ENCODE measurements around the gene CHRNA4.

The CHRNA4 gene

DNA sequence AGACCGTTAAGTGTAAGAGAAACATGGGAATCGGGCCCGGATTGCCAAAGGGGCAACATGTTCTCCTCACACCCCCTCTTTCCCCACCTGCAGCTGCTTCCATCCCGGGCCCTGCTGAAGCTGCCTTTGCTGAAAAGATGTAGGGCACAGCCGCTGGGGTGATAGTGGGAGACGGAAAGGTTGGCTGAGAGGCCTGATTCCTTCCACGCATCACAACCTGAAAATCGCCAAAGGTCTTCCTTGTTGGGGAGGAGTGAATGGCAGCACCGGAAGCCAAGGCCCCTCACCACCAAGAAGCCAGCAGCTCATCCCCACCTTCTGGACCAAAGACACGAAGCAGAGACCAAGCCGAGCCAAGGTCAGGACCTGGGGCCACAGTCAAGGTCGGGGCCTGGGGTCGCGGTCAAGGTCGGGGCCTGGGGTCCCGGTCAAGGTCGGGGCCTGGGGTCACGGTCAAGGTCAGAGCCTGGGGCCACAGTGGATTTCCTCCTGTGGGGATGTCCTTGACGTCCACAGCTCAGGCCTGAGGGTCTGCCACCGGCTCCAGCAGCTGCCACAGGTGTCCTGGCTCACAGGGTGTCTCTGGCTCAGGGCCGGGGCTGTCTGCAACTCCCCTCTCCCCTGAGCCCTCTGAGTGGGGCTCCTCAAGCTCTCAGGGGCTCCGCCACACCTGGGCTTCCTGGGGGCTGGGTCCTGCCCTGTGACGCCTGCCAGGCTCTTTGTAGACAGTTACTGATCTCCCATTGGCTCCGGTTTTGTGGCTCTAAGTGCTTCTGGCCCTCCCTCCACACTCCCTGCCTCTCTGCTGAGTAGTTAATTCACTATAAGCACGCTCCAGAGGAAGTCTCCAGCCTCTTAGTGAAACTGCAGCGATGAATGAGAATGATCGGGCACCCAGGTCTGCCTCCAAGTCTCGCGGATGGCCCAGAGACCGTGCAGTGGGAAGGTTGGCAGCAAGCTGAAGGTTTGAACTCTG, 5.5 kb upstream of the CHRNA4 start:
- peak; percentile 16 for DNase-seq (ENCODE audit: low read depth, low spot score)
- H3K4me3 ChIP-seq (ENCODE audit: low read length), result no peak overlapping the region

- DNase-seq (ENCODE audit: low read depth, low spot score), result no peak
- H3K4me3 ChIP-seq (ENCODE audit: low read length), result no peak overlapping the region
Measured at GRCh38 chr20:63365601-63366389, 4.6 kb upstream of the CHRNA4 start.

DNA sequence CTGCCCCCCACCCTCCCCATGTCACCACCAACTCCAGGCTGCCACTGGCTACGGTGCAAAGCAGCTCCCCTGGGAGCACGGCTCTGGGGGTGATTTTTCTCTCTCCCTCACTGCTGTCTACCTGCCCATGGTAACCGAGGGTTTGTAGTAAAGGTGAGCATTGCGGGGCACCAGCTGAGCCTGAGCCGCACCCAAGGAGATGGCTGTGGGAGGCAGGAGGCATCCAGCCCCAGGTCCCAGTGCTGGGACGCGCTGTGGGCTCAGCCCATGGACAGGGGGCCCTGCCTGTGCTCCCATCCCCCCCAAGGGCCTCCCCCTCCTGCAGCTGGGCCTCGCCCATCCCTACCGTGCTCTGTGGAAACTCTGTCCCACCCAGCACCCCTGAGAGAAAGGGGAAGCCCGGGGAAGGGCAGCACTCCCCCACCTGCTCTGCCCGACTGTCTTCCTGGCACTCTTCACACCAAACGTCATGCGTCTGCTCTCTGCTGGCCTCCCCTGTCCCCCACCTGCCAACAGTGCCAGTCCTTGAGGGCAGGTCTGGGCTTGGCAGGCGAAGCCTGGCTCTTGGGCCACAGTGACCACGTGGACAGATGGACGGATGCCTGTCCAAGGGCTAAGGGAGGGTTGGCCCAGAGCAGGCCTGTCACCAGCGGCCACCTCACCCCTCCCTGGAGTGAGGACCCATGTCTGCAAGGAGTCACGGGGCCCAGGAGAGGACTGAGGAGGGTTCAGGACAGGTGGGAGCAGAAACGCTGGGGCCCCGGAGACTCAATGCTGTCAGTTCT, 3.8 kb upstream of the CHRNA4 start:
- DNase-seq (ENCODE audit: low read depth, low spot score), result no peak
- H3K4me3 ChIP-seq (ENCODE audit: low read length), result no peak overlapping the region

- no peak for DNase-seq (ENCODE audit: low read depth, low spot score)
- H3K4me3 ChIP-seq (ENCODE audit: low read length), result no peak overlapping the region
Measured at GRCh38 chr20:63363981-63364561, 2.9 kb upstream of the CHRNA4 start.

DNA sequence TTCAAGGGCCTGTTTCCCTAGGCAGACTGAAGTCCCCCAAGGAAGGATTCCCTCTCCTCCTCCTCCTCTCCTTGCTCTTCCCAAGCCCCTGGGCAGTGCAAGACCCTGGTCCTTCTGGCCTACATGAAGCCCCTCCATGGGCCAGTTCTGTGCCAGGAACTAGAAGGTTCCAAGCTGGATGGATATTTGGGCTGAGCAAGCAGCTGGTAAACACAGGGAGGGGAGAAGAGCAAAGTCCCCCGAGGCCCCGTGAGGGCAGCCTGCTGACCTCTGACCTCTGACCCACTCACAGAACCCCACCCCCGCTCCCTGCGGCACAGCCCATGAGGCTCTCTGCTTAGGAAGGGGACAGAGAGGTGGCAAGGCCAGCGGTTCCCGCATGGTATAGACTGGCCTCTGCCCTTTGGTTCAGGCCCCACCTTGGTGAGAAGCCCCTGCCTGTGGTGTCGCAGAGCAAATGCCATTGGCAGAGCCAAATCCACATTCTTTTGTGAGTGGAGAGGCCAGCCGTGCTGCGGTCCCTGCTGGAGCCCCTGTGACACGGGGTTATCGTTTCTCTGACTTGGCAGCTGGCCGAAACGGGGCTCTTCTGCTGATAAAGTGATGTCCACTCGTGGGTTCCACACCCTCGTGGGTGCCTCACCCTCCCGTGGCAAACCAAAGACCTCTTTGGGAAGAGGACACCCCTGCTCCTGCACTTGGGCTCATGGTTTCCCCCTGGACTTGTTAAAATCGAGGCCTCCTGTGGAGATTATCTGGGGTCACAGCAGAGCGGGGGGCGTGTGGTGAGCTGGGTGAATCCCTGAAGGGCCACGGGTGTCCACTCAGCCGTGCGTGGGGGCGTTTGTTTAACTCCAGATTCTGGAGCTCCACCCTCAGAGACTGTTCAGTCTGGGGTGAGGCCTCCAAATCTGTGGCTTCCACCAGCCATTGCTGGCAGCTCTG, 2.1 kb upstream of the CHRNA4 start:
- H3K4me3 ChIP-seq (ENCODE audit: low read length), result no peak overlapping the region
- no peak for DNase-seq (ENCODE audit: low read depth, low spot score)

- H3K4me3 ChIP-seq (ENCODE audit: low read length), result no peak overlapping the region
- DNase-seq (ENCODE audit: low read depth, low spot score), result no peak
Measured at GRCh38 chr20:63362436-63363009, 1.4 kb upstream of the CHRNA4 start.

DNA sequence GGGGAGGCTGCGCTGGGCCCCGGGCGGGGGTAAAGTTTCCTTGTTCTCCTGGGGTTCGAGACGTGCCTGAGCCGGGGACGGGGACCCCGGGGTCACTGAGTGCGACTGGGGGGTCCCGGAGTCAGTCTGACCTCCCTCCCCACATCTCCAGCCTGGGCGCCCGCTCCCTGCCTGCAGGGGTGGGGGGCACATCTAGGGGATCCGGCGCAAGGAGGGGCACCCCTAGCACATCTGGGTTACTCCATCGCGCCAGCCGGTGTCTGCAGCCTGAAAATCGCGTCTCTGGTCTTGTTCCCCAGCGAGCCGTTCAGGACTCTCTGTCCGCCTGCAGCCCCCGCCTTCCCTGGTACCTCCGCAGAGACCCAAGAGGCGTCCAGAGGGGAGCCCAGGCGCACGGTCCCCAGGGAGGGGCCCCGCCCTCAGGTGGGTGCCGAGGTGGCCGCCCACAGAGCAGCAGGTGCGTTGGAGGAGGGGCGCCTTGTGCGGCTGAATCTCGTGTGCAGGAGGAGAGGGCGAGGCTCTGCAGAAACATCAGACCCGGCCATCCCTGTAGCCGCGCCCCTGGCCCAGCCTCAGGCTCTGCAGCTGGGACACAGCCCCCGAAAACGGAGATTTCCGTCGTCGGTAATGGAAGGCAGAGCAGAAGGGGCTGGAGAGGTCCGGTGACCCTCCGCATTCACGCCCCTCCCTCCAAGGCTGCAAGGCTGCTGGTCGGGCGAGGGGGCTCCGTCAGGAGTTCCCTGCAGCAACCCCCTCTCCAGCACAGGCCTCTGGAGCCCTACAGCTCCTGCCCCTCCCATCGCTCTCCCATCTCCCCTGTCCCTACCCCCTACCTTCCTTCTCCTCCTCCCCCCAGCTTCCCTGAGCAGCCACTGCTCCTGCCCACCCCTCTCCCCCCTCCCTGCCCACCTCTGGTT, 628 bp upstream of the CHRNA4 start:
- no peak for DNase-seq (ENCODE audit: low read depth, low spot score)
- H3K4me3 ChIP-seq (ENCODE audit: low read length), result no peak overlapping the region

DNA sequence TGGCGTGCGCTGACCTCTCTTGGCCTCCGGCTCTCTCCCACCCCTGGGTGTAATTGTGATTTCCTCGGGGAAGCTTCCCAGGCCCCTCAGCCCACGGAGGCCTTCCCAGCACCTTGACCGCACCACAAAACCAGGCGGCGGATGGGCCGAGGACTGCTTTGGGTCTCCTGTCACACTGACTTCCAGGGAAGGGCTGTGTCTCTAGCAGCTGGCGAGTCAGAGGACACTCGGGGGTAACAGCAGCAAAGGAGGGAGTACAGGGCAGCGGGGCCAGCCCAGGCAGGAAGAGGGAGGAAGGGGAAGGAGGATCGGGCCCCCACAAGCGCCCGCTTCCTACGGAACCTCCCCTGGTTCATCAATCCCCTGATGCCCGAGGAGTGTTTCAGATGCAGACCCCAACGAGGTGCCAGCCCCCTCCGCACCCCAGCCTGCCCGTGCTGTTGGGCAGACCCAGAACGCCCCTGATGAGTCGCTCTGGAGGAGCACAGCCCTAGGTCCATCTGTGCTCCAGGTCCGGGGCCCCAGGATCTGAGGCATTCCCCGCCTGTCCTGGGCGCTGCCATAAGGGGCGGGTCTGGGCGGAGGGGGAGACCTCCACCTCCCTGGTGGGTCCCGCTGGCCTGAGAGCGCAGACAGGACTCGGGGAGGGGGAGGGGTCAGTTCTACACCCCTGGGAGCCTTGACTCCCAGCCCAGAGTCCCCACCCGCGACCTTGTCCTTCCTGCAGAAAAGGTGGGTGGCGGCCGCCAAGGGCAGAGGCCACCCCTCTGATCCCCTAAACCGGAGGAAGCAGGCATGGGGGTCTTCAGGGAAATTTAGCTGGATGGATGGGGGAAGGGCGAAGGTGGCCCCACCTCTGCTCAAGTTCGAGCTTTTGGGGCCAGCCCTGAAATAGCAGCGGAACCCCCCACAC, 956 bp downstream of the CHRNA4 start:
- no peak for DNase-seq (ENCODE audit: low read depth, low spot score)
- no peak overlapping the region for H3K4me3 ChIP-seq (ENCODE audit: low read length)

DNA sequence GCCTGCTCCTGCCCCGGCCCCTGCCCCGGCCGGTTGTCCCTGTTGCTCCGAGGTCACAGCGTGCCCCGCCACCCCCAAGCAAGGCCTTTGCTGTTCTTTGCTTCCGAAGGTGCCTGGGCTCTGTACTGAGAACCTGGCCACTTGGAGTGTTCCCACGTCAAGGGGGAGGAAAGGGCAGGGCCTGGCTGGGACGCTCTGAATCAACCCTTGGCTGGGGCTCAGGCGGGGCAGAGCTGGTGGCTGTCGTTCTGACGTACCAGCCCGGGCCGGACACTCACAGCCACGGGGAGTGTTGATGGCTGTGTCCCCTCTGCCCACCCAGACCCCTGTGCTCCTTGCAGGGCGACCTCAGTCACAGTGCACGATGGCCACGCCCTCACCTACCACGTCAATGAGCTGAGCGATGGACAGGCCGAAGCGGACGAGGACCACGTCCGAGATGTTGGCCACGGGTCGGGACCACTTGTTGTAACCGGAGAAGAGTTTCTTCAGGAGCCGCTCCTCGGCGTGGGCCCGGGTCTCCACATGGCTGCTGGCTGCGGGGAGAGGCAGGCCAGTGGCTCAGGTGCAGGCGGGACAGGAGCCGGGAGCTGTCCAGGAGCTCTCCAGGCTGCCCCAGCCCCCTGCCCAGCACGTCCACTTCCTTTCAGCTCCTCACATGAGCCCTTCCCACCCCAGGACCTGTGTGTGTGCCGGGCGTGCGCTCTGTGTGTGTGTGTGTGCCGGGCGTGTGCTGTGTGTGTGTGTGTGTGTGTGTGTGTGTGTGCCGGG, 1.8 kb downstream of the CHRNA4 start:
- DNase-seq (ENCODE audit: low read depth, low spot score), result no peak
- no peak overlapping the region for H3K4me3 ChIP-seq (ENCODE audit: low read length)

DNA sequence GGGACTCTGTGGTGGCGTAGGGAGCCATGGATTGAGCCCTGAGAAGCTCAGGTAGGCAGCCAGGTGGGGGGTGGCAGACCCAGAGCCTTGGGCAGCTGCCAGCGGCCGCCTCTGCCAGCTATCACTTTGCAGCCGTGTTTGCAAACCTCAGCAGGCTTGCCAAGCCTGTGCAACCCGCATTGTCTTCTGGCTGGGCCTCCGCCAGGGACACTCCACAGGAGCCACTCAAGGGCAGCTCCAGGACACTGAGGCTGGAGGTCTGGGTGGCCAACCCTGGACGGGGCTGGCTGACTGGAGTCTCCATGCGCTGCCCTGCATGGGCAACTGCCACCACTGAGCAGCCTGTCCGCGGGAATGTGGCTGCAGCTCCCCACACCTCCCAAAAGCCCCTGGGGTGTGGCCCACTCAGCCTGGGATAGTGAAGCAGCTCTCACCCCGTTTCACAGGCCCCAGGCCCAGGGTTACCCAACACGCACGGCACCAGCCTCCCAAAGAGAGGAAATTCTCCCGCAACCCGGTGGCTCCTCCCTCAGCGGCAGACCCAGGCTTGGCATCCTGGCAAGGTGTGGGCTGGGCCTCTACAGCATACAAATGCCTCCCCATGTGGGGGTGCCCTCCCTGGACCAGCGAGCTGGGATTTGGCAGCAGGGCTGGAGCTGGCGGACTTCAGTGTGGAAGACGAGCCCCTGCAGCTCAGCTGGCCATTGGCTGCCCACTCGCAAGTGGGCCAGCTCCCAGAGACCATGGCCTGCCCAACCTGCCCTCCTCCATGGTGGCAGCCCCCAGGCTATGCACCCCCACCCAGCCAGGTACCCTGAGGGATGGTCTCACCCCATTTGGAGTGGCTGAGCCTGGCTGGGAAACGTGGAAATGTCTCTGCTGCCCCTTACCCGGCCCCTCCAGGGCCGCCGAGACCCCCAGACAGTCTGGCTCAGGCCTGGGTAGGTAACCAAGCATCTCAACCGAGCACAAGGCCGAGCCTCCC, 2.9 kb downstream of the CHRNA4 start:
- DNase-seq (ENCODE audit: low read depth, low spot score), result no peak
- no peak overlapping the region for H3K4me3 ChIP-seq (ENCODE audit: low read length)

- no peak for DNase-seq (ENCODE audit: low read depth, low spot score)
- H3K4me3 ChIP-seq (ENCODE audit: low read length), result no peak overlapping the region
Measured at GRCh38 chr20:63356931-63357879, 3.9 kb downstream of the CHRNA4 start.

GRCh38 chr20:63356511-63356910, 4.6 kb downstream of the CHRNA4 start:
- H3K4me3 ChIP-seq (ENCODE audit: low read length), result no peak overlapping the region
- DNase-seq (ENCODE audit: low read depth, low spot score), result no peak

DNA sequence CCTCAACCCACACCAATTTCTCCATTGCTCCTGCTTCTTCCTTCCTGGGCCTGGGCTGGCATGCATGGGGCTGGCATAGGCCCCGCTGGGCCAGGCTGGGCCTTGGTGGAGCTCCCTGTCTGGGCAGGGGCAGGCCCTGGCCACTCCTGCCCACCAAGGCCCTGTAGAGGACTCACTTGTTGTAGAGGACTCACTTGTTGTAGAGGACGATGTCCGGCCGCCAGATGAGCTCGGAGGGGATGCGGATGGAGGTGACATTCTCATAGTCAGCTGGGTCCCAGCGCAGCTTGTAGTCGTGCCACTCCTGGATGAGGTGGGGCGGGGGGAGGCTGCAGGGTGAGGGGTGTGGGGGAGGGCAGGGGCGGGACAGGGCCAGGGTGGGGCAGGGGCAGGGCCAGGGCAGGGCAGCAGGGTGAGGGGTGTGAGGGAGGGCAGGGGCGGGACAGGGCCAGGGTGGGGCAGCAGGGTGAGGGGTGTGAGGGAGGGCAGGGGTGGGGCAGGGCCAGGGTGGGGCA, 5.3 kb downstream of the CHRNA4 start:
- no peak for DNase-seq (ENCODE audit: low read depth, low spot score)
- no peak overlapping the region for H3K4me3 ChIP-seq (ENCODE audit: low read length)
